ENCODE results near the gene TMEM175.

DNA sequence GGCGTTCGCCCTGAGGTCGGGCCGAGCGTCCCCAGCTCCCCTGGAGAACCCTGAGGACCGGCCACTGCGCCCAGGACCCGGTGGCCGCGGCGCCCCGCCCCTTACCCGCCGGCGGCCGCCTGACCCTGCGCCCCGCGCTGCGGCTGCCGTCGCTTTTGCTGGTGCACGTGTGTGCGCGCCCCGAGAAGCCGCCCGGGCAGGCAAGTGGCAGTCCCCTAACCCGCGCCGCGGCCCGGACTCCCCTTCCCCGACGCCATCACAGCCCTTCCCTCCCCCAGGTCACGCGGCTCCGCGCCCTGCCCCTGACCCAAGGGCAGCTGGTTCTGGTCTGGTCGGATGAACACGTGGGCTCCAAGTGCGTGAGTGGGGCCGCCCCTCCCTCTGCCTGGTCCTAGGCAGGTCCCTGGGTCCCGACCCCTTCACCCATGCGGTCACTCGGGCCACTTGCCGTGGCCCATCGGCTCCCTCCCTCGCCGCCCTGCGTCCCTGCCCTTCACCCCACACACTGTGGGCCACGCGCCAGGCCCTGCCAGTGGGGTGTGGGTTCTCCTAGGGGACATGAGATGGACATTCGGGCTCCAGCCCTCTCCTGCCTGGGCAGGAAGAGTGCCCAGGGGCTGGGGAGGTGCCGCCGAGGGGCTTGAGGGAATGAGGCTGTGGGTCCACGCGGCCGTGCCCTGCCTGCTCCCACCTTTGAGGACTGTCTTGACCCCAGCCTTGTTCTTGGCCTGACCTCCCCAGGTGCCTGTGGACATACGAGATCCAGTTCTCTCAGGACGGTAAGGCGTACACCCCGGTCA is 71.2 kb downstream of the TMEM175 start:
- TF ChIP-seq, protein P1, sequence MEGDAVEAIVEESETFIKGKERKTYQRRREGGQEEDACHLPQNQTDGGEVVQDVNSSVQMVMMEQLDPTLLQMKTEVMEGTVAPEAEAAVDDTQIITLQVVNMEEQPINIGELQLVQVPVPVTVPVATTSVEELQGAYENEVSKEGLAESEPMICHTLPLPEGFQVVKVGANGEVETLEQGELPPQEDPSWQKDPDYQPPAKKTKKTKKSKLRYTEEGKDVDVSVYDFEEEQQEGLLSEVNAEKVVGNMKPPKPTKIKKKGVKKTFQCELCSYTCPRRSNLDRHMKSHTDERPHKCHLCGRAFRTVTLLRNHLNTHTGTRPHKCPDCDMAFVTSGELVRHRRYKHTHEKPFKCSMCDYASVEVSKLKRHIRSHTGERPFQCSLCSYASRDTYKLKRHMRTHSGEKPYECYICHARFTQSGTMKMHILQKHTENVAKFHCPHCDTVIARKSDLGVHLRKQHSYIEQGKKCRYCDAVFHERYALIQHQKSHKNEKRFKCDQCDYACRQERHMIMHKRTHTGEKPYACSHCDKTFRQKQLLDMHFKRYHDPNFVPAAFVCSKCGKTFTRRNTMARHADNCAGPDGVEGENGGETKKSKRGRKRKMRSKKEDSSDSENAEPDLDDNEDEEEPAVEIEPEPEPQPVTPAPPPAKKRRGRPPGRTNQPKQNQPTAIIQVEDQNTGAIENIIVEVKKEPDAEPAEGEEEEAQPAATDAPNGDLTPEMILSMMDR (conservative IDR thresholded peaks at IDR 0.05; ENCODE audit: low read depth, low read length) = no peak
- no peak for TF ChIP-seq EZH2 (IDR thresholded peaks at IDR 0.05; ENCODE audit: low read length, unreplicated experiment)
- no peak for TF ChIP-seq EZH2phosphoT487 (IDR thresholded peaks at IDR 0.05; ENCODE audit: borderline replicate concordance, low read length)

All from PC-3 (cell line).